Gastroesophageal sphincter (tissue), 3 donors: ENCODE results near the gene FOXK1.

Experiments used
- EP300 ChIP-seq: sonication (generic); formaldehyde crosslinking; IDR thresholded peaks from one replicate; pipeline ENCODE4 v1.6.1; 2017; ENCODE audit warnings: antibody characterized with exemption, mild to moderate bottlenecking
- POLR2A ChIP-seq, 2 donors: fragments of 450-650 bp; IDR thresholded peaks; one replicate each; pipeline ENCODE4 v1.6.1; 2017; ENCODE audit warnings: antibody characterized with exemption in 2 of 2, mild to moderate bottlenecking in 2 of 2, moderate library complexity in 1 of 2
- TF ChIP-seq, protein P1 (sequence below), 4 experiments: fragments of 200-600 bp in 2 of 4; fragments of 450-650 bp in 2 of 4; sonication (generic) in 1 of 4; IDR thresholded peaks; one replicate each; pipeline ENCODE4 v1.5.1; 2017 to 2019; ENCODE audit warnings: antibody characterized with exemption in 4 of 4, mild to moderate bottlenecking in 2 of 4, moderate library complexity in 2 of 4

DNA sequence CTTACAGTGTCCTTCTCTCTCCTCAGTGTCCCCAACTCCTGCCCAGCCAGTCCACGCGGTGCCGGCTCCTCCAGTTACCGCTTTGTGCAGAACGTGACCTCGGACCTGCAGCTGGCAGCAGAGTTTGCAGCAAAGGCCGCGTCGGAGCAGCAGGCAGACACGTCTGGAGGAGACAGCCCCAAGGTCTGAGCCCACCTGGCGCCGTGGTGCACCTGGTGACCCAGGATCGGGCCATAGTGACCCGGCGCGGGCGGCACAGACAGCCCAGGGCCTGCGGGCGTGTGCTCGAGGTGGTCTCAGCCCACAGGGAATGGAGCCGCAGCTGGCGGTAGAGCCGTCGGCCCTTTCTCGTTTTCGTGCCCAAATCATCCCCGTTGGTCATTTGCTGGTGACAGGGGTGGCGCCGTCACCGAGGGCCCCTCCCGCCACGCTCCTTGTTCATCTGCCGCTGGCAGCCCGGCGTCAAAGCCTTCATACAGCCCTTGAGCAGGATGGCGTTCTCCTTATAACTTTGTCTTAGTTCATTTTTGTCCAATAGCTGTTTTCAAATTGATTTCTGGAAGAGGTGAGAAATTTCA lies 72.4 kb downstream of the FOXK1 start:
- TF ChIP-seq, protein P1, sequence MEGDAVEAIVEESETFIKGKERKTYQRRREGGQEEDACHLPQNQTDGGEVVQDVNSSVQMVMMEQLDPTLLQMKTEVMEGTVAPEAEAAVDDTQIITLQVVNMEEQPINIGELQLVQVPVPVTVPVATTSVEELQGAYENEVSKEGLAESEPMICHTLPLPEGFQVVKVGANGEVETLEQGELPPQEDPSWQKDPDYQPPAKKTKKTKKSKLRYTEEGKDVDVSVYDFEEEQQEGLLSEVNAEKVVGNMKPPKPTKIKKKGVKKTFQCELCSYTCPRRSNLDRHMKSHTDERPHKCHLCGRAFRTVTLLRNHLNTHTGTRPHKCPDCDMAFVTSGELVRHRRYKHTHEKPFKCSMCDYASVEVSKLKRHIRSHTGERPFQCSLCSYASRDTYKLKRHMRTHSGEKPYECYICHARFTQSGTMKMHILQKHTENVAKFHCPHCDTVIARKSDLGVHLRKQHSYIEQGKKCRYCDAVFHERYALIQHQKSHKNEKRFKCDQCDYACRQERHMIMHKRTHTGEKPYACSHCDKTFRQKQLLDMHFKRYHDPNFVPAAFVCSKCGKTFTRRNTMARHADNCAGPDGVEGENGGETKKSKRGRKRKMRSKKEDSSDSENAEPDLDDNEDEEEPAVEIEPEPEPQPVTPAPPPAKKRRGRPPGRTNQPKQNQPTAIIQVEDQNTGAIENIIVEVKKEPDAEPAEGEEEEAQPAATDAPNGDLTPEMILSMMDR (IDR thresholded peaks at IDR 0.05) = no peak
- TF ChIP-seq POLR2A (IDR thresholded peaks at IDR 0.05) (no peak), EP300 (no peak)
